Measurements from ENCODE around the gene WNT8A. TPM values are rescaled to one million over a fixed set of nuclear protein-coding genes. Genes with fewer than 3 reads are reported as not detected.
"Not testable (repeated sequence)": the region's sequence is repeated elsewhere in the genome, so short reads cannot be mapped to it uniquely, and the experiment has no call there.

The WNT8A gene
- total RNA-seq = not detected
- not detected for polyA plus RNA-seq
- long read RNA-seq, donor 1 = 0 reads
- long read RNA-seq, donor 2 = 0 reads

GRCh38 chr5:138083702-138084101 is at the start of gene WNT8A:
Gene WNT8A, plus strand, starts transcription at chr5:138084033. Its CDS starts 95 bp downstream, at chr5:138084128.
- no peaks in the 10 kb centered on the region for H3K27me3 ChIP-seq (ENCODE audit: control insufficient read depth in 1 of 2, insufficient read depth in 2 of 2, low read length in 1 of 2)
- no peaks in the 10 kb centered on the region for H3K36me3 ChIP-seq (ENCODE audit: control insufficient read depth in 1 of 2, insufficient read depth in 2 of 2, low read length in 1 of 2)
- no peaks in the 10 kb centered on the region for H3K4me1 ChIP-seq (ENCODE audit: control insufficient read depth in 1 of 2, insufficient read depth in 2 of 2, low read length in 2 of 2)
- no peak for DNase-seq
- H3K4me3 ChIP-seq (ENCODE audit: low read length in 2 of 2) = no peak within 1 kb of the TSS
- 81 to 86% methylated on average over 5 of the region's 5 CpGs for WGBS, 2 donors
- intact Hi-C loops (cut with DNase I) = no loop called here
- H3K27ac ChIP-seq (ENCODE audit: low read depth in 1 of 2, low read length in 2 of 2) = no peak within 1 kb of the TSS
- no peak for ATAC-seq (ENCODE audit: low FRiP score)
- no peaks in the 10 kb centered on the region for H3K9me3 ChIP-seq (ENCODE audit: control insufficient read depth, low read length)

GRCh38 chr5:138035605-138036537 is 48.0 kb upstream of the WNT8A start:
- intact Hi-C loops (cut with DNase I) = loop anchor here (2.0 to 5.0 kb wide), 2 partner anchors 33 to 96 kb away; no protein-coding TSS in a partner anchor
- Histone ChIP-seq H3K9me3 (ENCODE audit: control insufficient read depth, low read length) (no peaks in the 10 kb centered on the region), H3K36me3 (ENCODE audit: control insufficient read depth in 1 of 2, insufficient read depth in 2 of 2, low read length in 1 of 2) (no peaks in the 10 kb centered on the region), H3K27me3 (ENCODE audit: control insufficient read depth in 1 of 2, insufficient read depth in 2 of 2, low read length in 1 of 2) (no peaks in the 10 kb centered on the region), H3K27ac (ENCODE audit: low read depth in 1 of 2, low read length in 2 of 2) (peak overlapping the region in 1 of 2 donors; percentile 49), H3K4me3 (ENCODE audit: low read length in 2 of 2) (no peak overlapping the region), H3K4me1 (ENCODE audit: control insufficient read depth in 1 of 2, insufficient read depth in 2 of 2, low read length in 2 of 2) (peaks cover 0 to 4% of the 10 kb centered on the region in 2 donors)
- 24 to 26% methylated on average over 11 of the region's 11 CpGs for WGBS, 2 donors
- peak; percentile 75 for ATAC-seq (ENCODE audit: low FRiP score)
- peak in 1 of 2 donors; percentile 51 for DNase-seq

GRCh38 chr5:138037271-138037670 is 46.6 kb upstream of the WNT8A start:
- Histone ChIP-seq H3K27me3 (ENCODE audit: control insufficient read depth in 1 of 2, insufficient read depth in 2 of 2, low read length in 1 of 2) (no peaks in the 10 kb centered on the region), H3K27ac (ENCODE audit: low read depth in 1 of 2, low read length in 2 of 2) (peak overlapping the region in 1 of 2 donors; percentile 43), H3K4me1 (ENCODE audit: control insufficient read depth in 1 of 2, insufficient read depth in 2 of 2, low read length in 2 of 2) (peaks cover 0 to 4% of the 10 kb centered on the region in 2 donors), H3K36me3 (ENCODE audit: control insufficient read depth in 1 of 2, insufficient read depth in 2 of 2, low read length in 1 of 2) (no peaks in the 10 kb centered on the region), H3K9me3 (ENCODE audit: control insufficient read depth, low read length) (no peaks in the 10 kb centered on the region), H3K4me3 (ENCODE audit: low read length in 2 of 2) (no peak overlapping the region)
- ATAC-seq (ENCODE audit: low FRiP score) (no peak), DNase-seq (no peak)
- intact Hi-C loops (cut with DNase I) = loop anchor here (2.0 to 5.0 kb wide), 2 partner anchors 32 to 95 kb away; no protein-coding TSS in a partner anchor

- H3K9me3 ChIP-seq (ENCODE audit: control insufficient read depth, low read length) = no peaks in the 10 kb centered on the region
- H3K27ac ChIP-seq (ENCODE audit: low read depth in 1 of 2, low read length in 2 of 2) = peak overlapping the region in 1 of 2 donors; percentile 43
- 87 to 91% methylated on average over 1 of the region's 1 CpG for WGBS, 2 donors
- no peaks in the 10 kb centered on the region for H3K27me3 ChIP-seq (ENCODE audit: control insufficient read depth in 1 of 2, insufficient read depth in 2 of 2, low read length in 1 of 2)
- ATAC-seq (ENCODE audit: low FRiP score) (no peak), DNase-seq (no peak)
- H3K4me3 ChIP-seq (ENCODE audit: low read length in 2 of 2) = no peak overlapping the region
- intact Hi-C loops (cut with DNase I) = loop anchor here (2.0 to 5.0 kb wide), 2 partner anchors 31 to 94 kb away; no protein-coding TSS in a partner anchor
- peaks cover 0 to 4% of the 10 kb centered on the region in 2 donors for H3K4me1 ChIP-seq (ENCODE audit: control insufficient read depth in 1 of 2, insufficient read depth in 2 of 2, low read length in 2 of 2)
- H3K36me3 ChIP-seq (ENCODE audit: control insufficient read depth in 1 of 2, insufficient read depth in 2 of 2, low read length in 1 of 2) = no peaks in the 10 kb centered on the region
Measured at GRCh38 chr5:138037907-138038633, 45.8 kb upstream of the WNT8A start.

- peaks cover 0 to 4% of the 10 kb centered on the region in 2 donors for H3K4me1 ChIP-seq (ENCODE audit: control insufficient read depth in 1 of 2, insufficient read depth in 2 of 2, low read length in 2 of 2)
- WGBS, 2 donors = 0 to 7% methylated on average over 1 of the region's 1 CpG
- no peak for DNase-seq
- H3K27me3 ChIP-seq (ENCODE audit: control insufficient read depth in 1 of 2, insufficient read depth in 2 of 2, low read length in 1 of 2) = no peaks in the 10 kb centered on the region
- no peak overlapping the region for H3K27ac ChIP-seq (ENCODE audit: low read depth in 1 of 2, low read length in 2 of 2)
- ATAC-seq (ENCODE audit: low FRiP score) = no peak
- intact Hi-C loops (cut with DNase I) = loop anchor here in 1 of 2 donors (5.0 kb wide), 1 partner anchor 93 kb away; no protein-coding TSS in a partner anchor
- no peaks in the 10 kb centered on the region for H3K9me3 ChIP-seq (ENCODE audit: control insufficient read depth, low read length)
- H3K4me3 ChIP-seq (ENCODE audit: low read length in 2 of 2) = no peak overlapping the region
- H3K36me3 ChIP-seq (ENCODE audit: control insufficient read depth in 1 of 2, insufficient read depth in 2 of 2, low read length in 1 of 2) = no peaks in the 10 kb centered on the region
Measured at GRCh38 chr5:138038826-138039225, 45.0 kb upstream of the WNT8A start.

GRCh38 chr5:138045283-138045682 is 38.5 kb upstream of the WNT8A start:
- H3K36me3 ChIP-seq (ENCODE audit: control insufficient read depth in 1 of 2, insufficient read depth in 2 of 2, low read length in 1 of 2); H3K4me1 ChIP-seq (ENCODE audit: control insufficient read depth in 1 of 2, insufficient read depth in 2 of 2, low read length in 2 of 2); ATAC-seq (ENCODE audit: low FRiP score); H3K27ac ChIP-seq (ENCODE audit: low read depth in 1 of 2, low read length in 2 of 2); intact Hi-C loops (cut with DNase I); H3K27me3 ChIP-seq (ENCODE audit: control insufficient read depth in 1 of 2, insufficient read depth in 2 of 2, low read length in 1 of 2); DNase-seq; H3K4me3 ChIP-seq (ENCODE audit: low read length in 2 of 2); H3K9me3 ChIP-seq (ENCODE audit: control insufficient read depth, low read length): not testable (repeated sequence)
- WGBS, 2 donors = 95 to 97% methylated on average over 3 of the region's 3 CpGs

- WGBS, 2 donors = 13 to 32% methylated on average over 9 of the region's 9 CpGs
- peak overlapping the region in 1 of 2 donors; percentile 82 for H3K27ac ChIP-seq (ENCODE audit: low read depth in 1 of 2, low read length in 2 of 2)
- H3K4me1 ChIP-seq (ENCODE audit: control insufficient read depth in 1 of 2, insufficient read depth in 2 of 2, low read length in 2 of 2) = no peaks in the 10 kb centered on the region
- peak overlapping the region; percentile 26 to 42 for H3K4me3 ChIP-seq (ENCODE audit: low read length in 2 of 2)
- H3K36me3 ChIP-seq (ENCODE audit: control insufficient read depth in 1 of 2, insufficient read depth in 2 of 2, low read length in 1 of 2) = no peaks in the 10 kb centered on the region
- no peak for ATAC-seq (ENCODE audit: low FRiP score)
- no peak for DNase-seq
- no peaks in the 10 kb centered on the region for H3K9me3 ChIP-seq (ENCODE audit: control insufficient read depth, low read length)
- no peaks in the 10 kb centered on the region for H3K27me3 ChIP-seq (ENCODE audit: control insufficient read depth in 1 of 2, insufficient read depth in 2 of 2, low read length in 1 of 2)
- intact Hi-C loops (cut with DNase I) = no loop called here
Measured at GRCh38 chr5:138051441-138052296, 32.2 kb upstream of the WNT8A start.

GRCh38 chr5:138052718-138053117 is 31.1 kb upstream of the WNT8A start:
- H3K27me3 ChIP-seq (ENCODE audit: control insufficient read depth in 1 of 2, insufficient read depth in 2 of 2, low read length in 1 of 2); ATAC-seq (ENCODE audit: low FRiP score); H3K36me3 ChIP-seq (ENCODE audit: control insufficient read depth in 1 of 2, insufficient read depth in 2 of 2, low read length in 1 of 2); H3K4me1 ChIP-seq (ENCODE audit: control insufficient read depth in 1 of 2, insufficient read depth in 2 of 2, low read length in 2 of 2); H3K9me3 ChIP-seq (ENCODE audit: control insufficient read depth, low read length); DNase-seq; H3K4me3 ChIP-seq (ENCODE audit: low read length in 2 of 2); intact Hi-C loops (cut with DNase I): not testable (repeated sequence)
- peak overlapping the region in 1 of 2 donors; percentile 28 for H3K27ac ChIP-seq (ENCODE audit: low read depth in 1 of 2, low read length in 2 of 2)
- 92 to 100% methylated on average over 1 of the region's 1 CpG for WGBS, 2 donors

Data from aorta (tissue), 5 donors.